Measurements from ENCODE around the gene FGF18. TPM values are rescaled to one million over a fixed set of nuclear protein-coding genes. Genes with fewer than 3 reads are reported as not detected.

Gene FGF18
- total and polyA plus RNA-seq, 7 donors = 0.28 to 3.0 (median 0.48) TPM; not detected in 3

GRCh38 chr5:171428168-171428696 lies 8.8 kb downstream of the FGF18 start:
- intact Hi-C loops (cut with DNase I) = loop anchor here (10.0 kb wide), 1 partner anchor 177 kb away; no protein-coding TSS in a partner anchor
- Histone ChIP-seq H3K4me3 (no peak overlapping the region), H3K4me1 (no peaks in the 10 kb centered on the region), H3K9me3 (no peaks in the 10 kb centered on the region), H3K36me3 (no peaks in the 10 kb centered on the region), H3K27ac (no peak overlapping the region), H3K27me3 (no peaks in the 10 kb centered on the region)
- WGBS, 2 donors = 95 to 96% methylated on average over 9 of the region's 9 CpGs
- peak; percentile 11 for DNase-seq
- TF ChIP-seq POLR2A (IDR thresholded peaks at IDR 0.05) (no peak), CTCF (IDR thresholded peaks at IDR 0.05) (no peak), EP300 (IDR thresholded peaks at IDR 0.05) (no peak), POLR2AphosphoS5 (IDR thresholded peaks at IDR 0.05) (no peak)

GRCh38 chr5:171428809-171429542 lies 9.5 kb downstream of the FGF18 start:
- 86 to 89% methylated on average over 16 of the region's 16 CpGs for WGBS, 2 donors
- no peak for TF ChIP-seq POLR2A (IDR thresholded peaks at IDR 0.05)
- TF ChIP-seq EP300 (IDR thresholded peaks at IDR 0.05) = no peak
- intact Hi-C loops (cut with DNase I) = loop anchor here (10.0 kb wide), 1 partner anchor 176 kb away; no protein-coding TSS in a partner anchor
- peak; percentile 53 for DNase-seq
- H3K9me3 ChIP-seq = no peaks in the 10 kb centered on the region
- no peak overlapping the region for H3K4me3 ChIP-seq
- no peaks in the 10 kb centered on the region for H3K4me1 ChIP-seq
- no peaks in the 10 kb centered on the region for H3K36me3 ChIP-seq
- H3K27me3 ChIP-seq = no peaks in the 10 kb centered on the region
- no peak overlapping the region for H3K27ac ChIP-seq

- TF ChIP-seq EP300 (IDR thresholded peaks at IDR 0.05) (no peak), POLR2A (IDR thresholded peaks at IDR 0.05) (no peak), POLR2AphosphoS5 (IDR thresholded peaks at IDR 0.05) (no peak), CTCF (IDR thresholded peaks at IDR 0.05) (no peak)
- Histone ChIP-seq H3K9me3 (no peaks in the 10 kb centered on the region), H3K4me1 (no peaks in the 10 kb centered on the region), H3K27me3 (no peaks in the 10 kb centered on the region), H3K27ac (no peak overlapping the region), H3K36me3 (no peaks in the 10 kb centered on the region), H3K4me3 (no peak overlapping the region)
- intact Hi-C loops (cut with DNase I) = loop anchor here (10.0 kb wide), 1 partner anchor 175 kb away; no protein-coding TSS in a partner anchor
- DNase-seq = peak; percentile 56
- 89% methylated on average over 4 of the region's 4 CpGs for WGBS, 2 donors
Measured at GRCh38 chr5:171429543-171429910, 10.1 kb downstream of the FGF18 start.

- intact Hi-C loops (cut with DNase I) = no loop called here
- 84 to 92% methylated on average over 7 of the region's 7 CpGs for WGBS, 2 donors
- DNase-seq = peak; percentile 52
Measured at GRCh38 chr5:171431251-171431777, 11.9 kb downstream of the FGF18 start.

More at GRCh38 chr5:171431251-171431777, 11.9 kb downstream of the FGF18 start:
- H3K27ac ChIP-seq = no peak overlapping the region
- H3K4me1 ChIP-seq = no peaks in the 10 kb centered on the region
- H3K4me3 ChIP-seq = no peak overlapping the region
- TF ChIP-seq POLR2A (IDR thresholded peaks at IDR 0.05) (no peak), POLR2AphosphoS5 (IDR thresholded peaks at IDR 0.05) (no peak), EP300 (IDR thresholded peaks at IDR 0.05) (no peak), CTCF (IDR thresholded peaks at IDR 0.05) (no peak)
- no peaks in the 10 kb centered on the region for H3K27me3 ChIP-seq
- no peaks in the 10 kb centered on the region for H3K36me3 ChIP-seq
- no peaks in the 10 kb centered on the region for H3K9me3 ChIP-seq

All from sigmoid colon (tissue), 7 donors.